ENCODE data around the gene KCNIP1.

GRCh38 chr5:170639221-170639925 is 135.6 kb downstream of the KCNIP1 start:
- TF ChIP-seq CTCF (conservative IDR thresholded peaks at IDR 0.05; ENCODE audit: low read depth, low read length) (no peak), EZH2 (IDR thresholded peaks at IDR 0.05; ENCODE audit: low read length, unreplicated experiment) (no peak), EZH2phosphoT487 (IDR thresholded peaks at IDR 0.05; ENCODE audit: borderline replicate concordance, low read length) (no peak)

All from PC-3 (cell line).